Activated CD4-positive, alpha-beta memory T cell treated with anti-CD3 and anti-CD28 coated beads, Interleukin-2, amount 10 ng/mL, durations not matched to agents 7 days and 5 days (primary cell): ENCODE measurements around the gene ERC1. TPM values are rescaled to one million over a fixed set of nuclear protein-coding genes. Genes with fewer than 3 reads are reported as not detected.

Source experiments
- CTCF ChIA-PET: fragments of 350-600 bp; sonication (Branson Sonifier 250); formaldehyde crosslinking; loops from one replicate; lab custom pipeline; 2021; ENCODE audit warnings: antibody characterized with exemption, inconsistent platforms; lab: Charles Lee
- POLR2A ChIA-PET: fragments of 350-600 bp; sonication (Branson Sonifier 250); formaldehyde crosslinking; loops from one replicate; lab custom pipeline; 2021; ENCODE audit warnings: antibody characterized with exemption; lab: Charles Lee
- DNase-seq: peaks from one replicate; pipeline ENCODE4 v3.0.0-alpha.2; 2020
- H3K27ac Mint-ChIP-seq: one replicate; pipeline ENCODE4 v1.8.0; 2021; ENCODE audit warnings: mild to moderate bottlenecking, mixed read lengths
- H3K27me3 Mint-ChIP-seq: one replicate; pipeline ENCODE4 v1.8.0; 2021; ENCODE audit warnings: mixed read lengths
- H3K36me3 Mint-ChIP-seq: one replicate; pipeline ENCODE4 v1.8.0; 2021; ENCODE audit warnings: low read depth, mixed read lengths
- H3K4me1 Mint-ChIP-seq: one replicate; pipeline ENCODE4 v1.8.0; 2021; ENCODE audit warnings: mixed read lengths
- H3K4me3 Mint-ChIP-seq: one replicate; pipeline ENCODE4 v1.8.0; 2021; ENCODE audit warnings: mild to moderate bottlenecking, mixed read lengths
- H3K9me3 Mint-ChIP-seq: one replicate; pipeline ENCODE4 v1.8.0; 2021; ENCODE audit warnings: mixed read lengths
- total RNA-seq, 2 experiments: library from RNA; stranded (reverse); gene quantifications; one replicate each; pipeline ENCODE4 v1.2.3, GENCODE V29; 2021

The ERC1 gene
- total RNA-seq, 2 experiments from 2014 or later, result 33.5 to 37.9 TPM

DNA sequence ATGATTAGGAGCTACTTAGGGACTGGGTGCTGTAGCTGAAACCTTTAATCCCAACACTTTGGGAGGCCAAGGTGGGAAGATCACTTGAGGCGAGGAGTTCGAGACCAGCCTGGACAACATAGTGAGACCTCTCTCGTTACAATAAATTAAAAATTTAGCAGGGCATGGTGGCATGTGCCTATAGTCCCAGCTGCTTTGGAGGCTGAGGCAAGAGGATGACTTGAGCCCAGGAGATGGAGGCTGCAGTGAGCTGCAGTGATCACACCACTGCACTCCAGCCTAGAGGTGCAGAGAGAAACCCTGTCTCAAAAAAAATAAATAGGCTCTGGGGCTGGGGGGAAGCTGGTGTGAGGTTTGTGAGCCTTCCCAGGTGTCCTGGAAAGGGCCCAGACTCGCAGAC, 506.1 kb downstream of the ERC1 start:
- ChIA-PET POLR2A (no interaction called here), CTCF (interaction anchor here (1.6 kb wide), 1 partner anchor 379 kb away, joined by 5 read pairs; no protein-coding TSS in a partner anchor)
- Mint-ChIP-seq H3K9me3 (no peaks in the 10 kb centered on the region), H3K36me3 (peaks cover 3% of the 10 kb centered on the region), H3K27me3 (no peaks in the 10 kb centered on the region), H3K27ac (no peak overlapping the region), H3K4me3 (no peak overlapping the region), H3K4me1 (no peaks in the 10 kb centered on the region)
- DNase-seq, result no peak

DNA sequence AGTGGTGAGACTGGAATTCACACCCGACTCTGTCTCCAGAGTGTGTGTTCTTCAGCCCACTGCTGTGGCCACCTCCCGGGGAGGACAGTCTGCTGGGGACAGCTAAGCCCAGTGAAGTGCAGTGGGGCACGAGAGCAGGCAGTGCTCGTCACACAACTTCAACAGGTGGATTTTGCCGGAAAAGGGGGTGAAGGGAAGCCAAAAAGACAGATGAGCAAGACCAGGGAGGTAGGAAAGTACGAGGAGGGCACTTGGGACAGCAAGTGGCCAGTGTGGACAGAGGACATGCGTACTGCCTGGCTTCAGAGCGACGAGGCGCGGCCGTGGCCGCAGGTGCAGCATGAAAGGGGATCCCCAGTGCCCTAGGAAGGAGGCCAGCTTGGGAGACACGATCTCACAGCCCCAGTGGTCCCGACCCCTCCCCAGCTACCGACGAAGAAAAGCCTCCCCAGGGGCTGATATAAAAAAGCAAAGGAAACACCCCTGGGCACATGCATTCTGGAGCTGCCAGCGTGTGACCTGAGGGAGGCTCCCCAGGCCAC, 507.2 kb downstream of the ERC1 start:
- no peak overlapping the region for H3K4me3 Mint-ChIP-seq
- no peaks in the 10 kb centered on the region for H3K9me3 Mint-ChIP-seq
- ChIA-PET CTCF (interaction anchor here (1.1 kb wide), 1 partner anchor 380 kb away, joined by 6 read pairs; no protein-coding TSS in a partner anchor), POLR2A (no interaction called here)
- H3K4me1 Mint-ChIP-seq, result no peaks in the 10 kb centered on the region
- no peak overlapping the region for H3K27ac Mint-ChIP-seq
- DNase-seq, result no peak
- H3K27me3 Mint-ChIP-seq, result peaks cover 9% of the 10 kb centered on the region
- H3K36me3 Mint-ChIP-seq, result peaks cover 3% of the 10 kb centered on the region

DNA sequence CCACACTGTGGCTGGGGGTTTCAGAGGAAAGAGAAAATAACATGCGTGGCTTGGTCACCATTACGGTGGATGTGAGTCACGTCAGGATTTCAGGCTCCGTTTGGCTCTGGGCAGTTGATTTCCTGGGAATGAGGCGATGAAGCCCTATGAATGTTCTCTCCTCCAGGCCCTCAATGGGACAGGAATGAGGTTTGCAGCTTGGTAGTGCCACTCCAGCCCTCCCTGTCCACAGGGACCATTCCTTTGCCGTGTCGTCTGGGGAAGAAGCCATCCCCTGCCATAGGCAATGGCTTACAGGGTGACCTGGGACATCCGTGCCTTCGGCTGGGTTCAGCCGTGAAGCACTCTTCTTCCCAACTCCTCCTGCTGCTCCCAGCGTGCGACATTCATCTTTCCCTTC, 508.3 kb downstream of the ERC1 start:
- H3K4me1 Mint-ChIP-seq, result peaks cover 4% of the 10 kb centered on the region
- H3K27me3 Mint-ChIP-seq, result peaks cover 16% of the 10 kb centered on the region
- H3K9me3 Mint-ChIP-seq, result no peaks in the 10 kb centered on the region
- H3K36me3 Mint-ChIP-seq, result no peaks in the 10 kb centered on the region
- CTCF ChIA-PET, result interaction anchor here (1.1 kb wide), 1 partner anchor 381 kb away, joined by 6 read pairs; no protein-coding TSS in a partner anchor
- POLR2A ChIA-PET, result interaction anchor here (0.7 kb wide), 1 partner anchor 291 kb away, joined by 3 read pairs; no protein-coding TSS in a partner anchor
- H3K27ac Mint-ChIP-seq, result no peak overlapping the region
- H3K4me3 Mint-ChIP-seq, result no peak overlapping the region
- no peak for DNase-seq

DNA sequence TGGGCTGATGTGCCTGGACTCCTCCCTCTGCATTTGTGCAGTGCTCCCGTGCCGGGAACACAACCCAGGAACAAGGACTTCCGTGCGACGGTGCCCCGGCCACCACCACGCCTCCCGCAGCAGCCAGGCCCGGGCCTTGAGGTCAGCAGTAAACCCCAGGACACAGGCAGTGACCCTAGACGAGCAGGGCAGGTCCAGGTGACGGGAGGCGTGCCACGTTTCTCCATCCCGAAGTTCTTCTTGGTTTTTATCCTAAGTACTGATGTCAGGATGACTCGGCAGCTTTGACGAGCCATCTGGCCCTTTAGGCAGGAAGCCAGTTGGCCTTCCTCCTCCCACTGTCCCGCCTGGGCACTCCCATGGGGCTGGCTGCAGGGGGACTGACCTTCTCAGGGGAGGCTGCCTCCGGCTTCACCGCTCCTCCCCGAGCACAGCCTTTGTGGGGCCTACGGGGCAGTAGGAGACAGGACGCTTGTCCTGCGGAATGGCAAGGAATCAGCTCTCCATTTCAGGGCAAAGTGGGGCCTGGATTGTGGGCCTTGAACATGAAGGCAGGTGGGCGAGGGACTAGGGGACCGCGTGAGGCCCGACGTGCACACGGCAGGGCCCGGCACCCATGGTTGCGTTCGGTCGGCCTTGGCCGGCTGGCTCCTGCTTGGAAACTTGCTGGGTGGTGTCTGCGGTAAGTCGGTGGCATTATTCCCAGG, 509.2 kb downstream of the ERC1 start:
- Mint-ChIP-seq H3K27ac (no peak overlapping the region), H3K4me3 (no peak overlapping the region)

DNA sequence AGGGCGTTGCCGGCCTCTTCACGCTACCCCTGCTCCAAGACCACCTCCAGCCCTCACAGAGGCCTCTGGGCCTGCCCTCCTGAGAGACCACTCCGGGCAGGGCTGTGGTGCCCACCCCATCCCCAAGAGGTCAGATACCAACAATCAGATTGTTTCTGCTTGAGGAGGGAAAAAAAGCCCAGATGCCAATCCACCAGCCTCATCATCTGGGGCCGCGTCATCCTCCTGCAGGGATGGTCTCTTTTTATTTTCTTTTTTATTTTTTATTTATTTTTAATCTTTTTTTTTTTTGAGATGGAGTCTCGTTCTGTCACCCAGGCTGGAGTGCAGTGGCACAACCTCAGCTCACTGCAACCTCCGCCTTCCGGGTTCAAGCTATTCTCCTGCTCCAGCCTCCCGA, 510.0 kb downstream of the ERC1 start:
- H3K4me1 Mint-ChIP-seq, result peaks cover 11% of the 10 kb centered on the region
- H3K36me3 Mint-ChIP-seq, result no peaks in the 10 kb centered on the region
- no peak for DNase-seq
- H3K9me3 Mint-ChIP-seq, result no peaks in the 10 kb centered on the region
- ChIA-PET CTCF (no interaction called here), POLR2A (no interaction called here)
- H3K27me3 Mint-ChIP-seq, result peaks cover 30% of the 10 kb centered on the region
- H3K4me3 Mint-ChIP-seq, result no peak overlapping the region
- no peak overlapping the region for H3K27ac Mint-ChIP-seq

More for the DNA sequence above, 509.2 kb downstream of the ERC1 start:
- CTCF ChIA-PET, result no interaction called here
- DNase-seq, result no peak
- Mint-ChIP-seq H3K9me3 (no peaks in the 10 kb centered on the region), H3K4me1 (peaks cover 10% of the 10 kb centered on the region), H3K27me3 (peaks cover 25% of the 10 kb centered on the region), H3K36me3 (no peaks in the 10 kb centered on the region)
- POLR2A ChIA-PET, result no interaction called here

DNA sequence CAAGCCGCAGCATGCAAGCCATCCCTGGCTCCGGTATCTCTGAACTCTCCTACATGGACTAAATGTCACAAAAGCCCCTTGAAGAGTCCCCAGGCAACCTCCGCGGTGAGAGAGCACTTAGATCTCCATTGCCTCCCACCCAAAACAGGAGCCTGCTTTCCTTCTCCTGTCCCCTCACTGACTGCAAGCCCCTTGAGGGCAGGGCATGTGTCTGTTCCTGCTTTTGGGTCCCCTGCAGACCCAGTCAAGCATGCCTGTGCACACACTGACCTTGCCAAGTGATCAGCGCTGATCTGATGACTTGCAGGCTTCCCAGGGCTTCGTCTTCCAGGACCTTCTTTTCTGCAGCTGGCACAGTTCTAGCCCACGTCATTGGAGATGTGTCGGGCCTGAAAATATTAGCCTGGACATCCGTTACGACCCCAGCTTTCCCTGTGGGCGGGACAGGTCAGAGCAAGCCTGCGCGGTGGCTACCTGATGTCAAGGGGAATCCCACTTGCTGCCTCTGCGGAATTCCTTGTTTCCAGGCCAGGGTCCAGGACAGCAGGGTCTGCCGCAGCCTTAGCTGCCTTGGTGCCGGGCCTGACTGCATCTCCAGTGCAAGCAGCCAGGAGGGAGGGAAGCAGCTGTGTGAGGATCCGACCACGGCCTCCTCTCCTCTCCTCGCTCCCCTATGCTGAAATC, 510.8 kb downstream of the ERC1 start:
- H3K27ac Mint-ChIP-seq, result no peak overlapping the region

DNA sequence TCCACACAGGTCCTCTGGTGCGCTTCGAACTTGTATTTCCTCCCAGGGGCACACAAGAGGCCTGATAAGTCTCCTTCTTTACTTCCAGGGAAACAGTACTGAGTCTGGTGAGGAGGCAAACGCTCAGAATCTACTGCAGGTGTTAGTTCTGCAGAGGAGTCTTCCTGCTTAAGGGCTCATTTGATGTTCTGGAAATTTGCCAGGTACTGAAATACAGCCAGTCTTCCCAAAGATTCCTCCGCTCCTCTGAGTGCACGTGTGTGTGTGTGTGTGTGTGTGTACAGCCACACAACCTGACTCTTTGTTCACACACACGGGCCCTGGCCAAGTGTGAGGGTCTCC, 511.3 kb downstream of the ERC1 start:
- Mint-ChIP-seq H3K27ac (no peak overlapping the region), H3K9me3 (no peaks in the 10 kb centered on the region), H3K27me3 (peaks cover 37% of the 10 kb centered on the region), H3K4me1 (peaks cover 11% of the 10 kb centered on the region), H3K4me3 (no peak overlapping the region), H3K36me3 (no peaks in the 10 kb centered on the region)
- DNase-seq, result no peak
- ChIA-PET POLR2A (no interaction called here), CTCF (no interaction called here)

More for the DNA sequence above, 510.8 kb downstream of the ERC1 start:
- Mint-ChIP-seq H3K4me1 (peaks cover 11% of the 10 kb centered on the region), H3K27me3 (peaks cover 37% of the 10 kb centered on the region), H3K9me3 (no peaks in the 10 kb centered on the region), H3K4me3 (no peak overlapping the region), H3K36me3 (no peaks in the 10 kb centered on the region)
- ChIA-PET POLR2A (no interaction called here), CTCF (no interaction called here)
- DNase-seq, result no peak

DNA sequence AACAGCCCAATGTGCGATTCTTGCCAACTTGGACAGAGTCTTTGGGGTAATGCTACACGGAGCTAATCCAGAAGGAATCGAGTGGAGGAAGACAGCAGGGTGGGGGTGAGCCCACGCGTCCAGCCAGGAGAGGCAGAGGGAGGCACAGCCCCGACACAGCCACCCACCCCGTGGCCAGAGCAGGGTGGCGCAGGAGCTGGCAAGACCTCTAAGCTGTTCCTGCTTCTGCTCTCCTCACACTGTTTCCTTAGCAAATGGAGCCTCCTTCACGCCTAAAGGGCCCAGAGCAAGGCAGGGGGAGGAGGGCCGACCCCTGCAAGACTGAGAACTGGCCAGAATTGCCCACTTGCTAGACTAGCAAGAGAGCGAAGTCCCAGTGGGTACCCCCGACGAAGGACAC, 511.8 kb downstream of the ERC1 start:
- H3K4me1 Mint-ChIP-seq, result peaks cover 11% of the 10 kb centered on the region
- no peaks in the 10 kb centered on the region for H3K9me3 Mint-ChIP-seq
- H3K27ac Mint-ChIP-seq, result no peak overlapping the region
- POLR2A ChIA-PET, result no interaction called here
- no peak overlapping the region for H3K4me3 Mint-ChIP-seq
- DNase-seq, result no peak
- H3K27me3 Mint-ChIP-seq, result peaks cover 37% of the 10 kb centered on the region
- CTCF ChIA-PET, result no interaction called here
- no peaks in the 10 kb centered on the region for H3K36me3 Mint-ChIP-seq

DNA sequence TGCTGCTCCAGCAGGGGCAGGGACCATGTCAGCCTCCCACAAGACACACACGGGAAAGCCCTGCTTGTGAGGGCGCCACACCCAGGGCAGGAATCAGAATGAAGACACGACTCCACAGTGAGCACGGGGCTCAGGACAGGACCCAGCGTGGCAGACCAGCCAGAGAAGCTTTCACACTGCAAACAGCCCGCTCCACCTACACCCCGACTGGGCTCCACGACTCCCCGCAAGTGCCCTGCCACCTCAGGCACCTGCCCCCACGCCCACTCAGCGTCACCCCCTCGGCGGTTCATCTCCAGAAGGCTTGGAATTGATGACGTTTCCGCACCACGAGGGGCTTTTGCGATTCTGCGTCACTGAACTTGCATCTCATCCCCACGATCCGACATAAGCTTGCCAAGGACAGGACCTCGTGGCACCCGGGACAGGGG, 512.3 kb downstream of the ERC1 start:
- Mint-ChIP-seq H3K4me1 (peaks cover 11% of the 10 kb centered on the region), H3K9me3 (no peaks in the 10 kb centered on the region), H3K4me3 (no peak overlapping the region), H3K36me3 (no peaks in the 10 kb centered on the region), H3K27me3 (peaks cover 37% of the 10 kb centered on the region), H3K27ac (no peak overlapping the region)
- ChIA-PET POLR2A (no interaction called here), CTCF (no interaction called here)
- DNase-seq, result no peak

DNA sequence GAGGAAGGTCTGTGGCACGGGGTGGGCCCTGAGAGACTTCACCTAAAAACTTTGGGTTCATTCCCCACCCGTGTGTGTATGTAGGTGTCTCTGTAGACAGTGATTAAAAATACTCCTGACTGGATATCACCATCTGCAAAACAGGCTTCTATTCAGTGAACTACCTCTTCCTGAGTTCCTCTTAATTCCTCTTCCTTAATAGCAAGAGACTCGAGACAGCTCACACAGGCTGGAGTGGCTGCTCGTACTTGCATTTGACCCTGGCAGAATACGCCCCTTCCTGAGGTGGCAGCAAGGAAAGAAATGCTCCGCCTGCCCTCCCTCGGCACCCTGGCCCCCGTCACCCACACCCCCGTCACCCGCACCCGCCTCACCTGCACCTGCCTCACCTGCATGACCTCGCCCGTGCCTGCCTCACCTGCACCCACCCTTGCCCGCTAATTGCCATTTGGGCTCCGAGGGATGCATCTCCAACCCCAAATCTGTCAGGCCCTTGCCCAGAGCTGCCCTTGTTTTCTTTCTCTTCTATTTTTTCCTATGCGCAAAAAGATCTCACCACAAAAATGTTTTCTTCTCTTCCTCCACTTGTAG, 513.4 kb downstream of the ERC1 start:
- no peaks in the 10 kb centered on the region for H3K36me3 Mint-ChIP-seq
- H3K4me1 Mint-ChIP-seq, result peaks cover 11% of the 10 kb centered on the region
- no peaks in the 10 kb centered on the region for H3K9me3 Mint-ChIP-seq
- CTCF ChIA-PET, result no interaction called here
- POLR2A ChIA-PET, result no interaction called here
- peak overlapping the region; percentile 13 for H3K4me3 Mint-ChIP-seq
- H3K27me3 Mint-ChIP-seq, result peaks cover 37% of the 10 kb centered on the region
- DNase-seq, result no peak
- no peak overlapping the region for H3K27ac Mint-ChIP-seq

DNA sequence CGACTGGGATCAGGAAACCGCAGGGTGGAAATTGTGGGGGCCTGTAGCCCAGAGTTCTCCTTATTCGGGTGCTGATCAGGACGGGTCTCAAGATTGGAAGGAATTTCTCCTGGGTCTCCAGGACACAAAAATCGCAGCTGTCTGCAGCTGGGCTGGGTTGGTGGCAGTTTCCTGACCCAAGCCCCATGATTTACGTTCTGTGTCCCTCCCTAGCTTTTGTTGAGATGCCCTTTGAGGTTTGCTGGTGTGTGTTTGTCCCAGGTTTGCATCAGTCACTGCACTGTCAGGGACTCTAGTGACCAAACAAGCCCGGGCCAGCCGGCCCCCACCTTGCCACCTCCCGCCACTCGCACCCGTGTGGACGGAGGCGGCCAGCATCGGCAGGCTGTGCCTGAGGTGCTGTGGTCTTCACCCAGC, 513.9 kb downstream of the ERC1 start:
- H3K36me3 Mint-ChIP-seq, result no peaks in the 10 kb centered on the region
- ChIA-PET CTCF (no interaction called here), POLR2A (interaction anchor here (0.7 kb wide), 1 partner anchor 15 kb away, joined by 3 read pairs; no protein-coding TSS in a partner anchor)
- peaks cover 37% of the 10 kb centered on the region for H3K27me3 Mint-ChIP-seq
- H3K4me1 Mint-ChIP-seq, result peaks cover 11% of the 10 kb centered on the region
- no peak overlapping the region for H3K27ac Mint-ChIP-seq
- H3K4me3 Mint-ChIP-seq, result peak overlapping the region; percentile 13
- H3K9me3 Mint-ChIP-seq, result no peaks in the 10 kb centered on the region
- no peak for DNase-seq

DNA sequence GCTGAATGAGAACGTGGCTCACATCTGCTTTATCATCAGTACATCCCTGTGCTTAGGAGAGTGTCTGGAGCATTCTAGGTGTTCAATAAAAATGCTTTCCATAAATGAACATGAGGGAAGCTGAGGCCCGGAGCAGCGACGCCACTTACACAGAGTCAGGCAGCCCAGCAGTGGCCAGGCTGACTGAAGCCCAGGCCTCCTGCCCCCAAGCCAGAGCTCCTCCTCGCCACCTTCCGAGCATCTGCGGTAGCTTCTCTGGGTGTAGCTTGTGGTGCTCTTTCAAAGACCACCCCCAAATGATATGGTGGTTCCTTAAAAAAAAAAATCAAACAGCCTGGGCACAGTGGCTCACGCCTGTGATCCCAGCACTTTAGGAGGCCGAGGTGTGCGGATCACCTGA, 514.6 kb downstream of the ERC1 start:
- ChIA-PET CTCF (interaction anchor here (0.7 kb wide), 1 partner anchor 539 kb away, joined by 4 read pairs; no protein-coding TSS in a partner anchor), POLR2A (interaction anchor here (0.7 kb wide), 1 partner anchor 16 kb away, joined by 3 read pairs; no protein-coding TSS in a partner anchor)
- DNase-seq, result no peak
- Mint-ChIP-seq H3K27me3 (peaks cover 42% of the 10 kb centered on the region), H3K4me1 (peaks cover 11% of the 10 kb centered on the region), H3K27ac (no peak overlapping the region), H3K9me3 (no peaks in the 10 kb centered on the region), H3K36me3 (no peaks in the 10 kb centered on the region), H3K4me3 (no peak overlapping the region)

DNA sequence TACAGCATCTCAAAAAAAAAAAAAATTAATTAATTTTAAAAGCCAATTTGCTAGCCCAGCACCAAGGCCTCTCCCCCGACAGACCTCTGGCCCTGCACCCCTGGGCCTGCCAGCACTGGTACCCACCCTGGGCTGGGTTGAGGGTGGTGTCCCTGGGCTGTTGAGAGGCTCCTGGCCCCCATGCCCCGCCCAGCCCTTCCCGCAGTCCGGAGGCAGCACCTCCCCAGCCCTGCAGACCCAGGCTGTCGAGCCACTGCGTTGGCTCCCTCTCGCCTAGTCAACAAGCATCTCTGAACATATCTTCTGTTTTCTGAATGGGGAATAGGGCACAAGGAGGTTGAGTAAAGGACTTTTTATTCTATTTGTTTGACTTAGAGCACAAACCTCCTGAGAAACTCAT, 516.3 kb downstream of the ERC1 start:
- Mint-ChIP-seq H3K36me3 (no peaks in the 10 kb centered on the region), H3K27ac (no peak overlapping the region), H3K4me1 (peaks cover 11% of the 10 kb centered on the region), H3K9me3 (no peaks in the 10 kb centered on the region), H3K4me3 (no peak overlapping the region), H3K27me3 (peaks cover 50% of the 10 kb centered on the region)
- CTCF ChIA-PET, result no interaction called here
- DNase-seq, result no peak
- POLR2A ChIA-PET, result no interaction called here
